Bronchial epithelial cell (primary cell): Measurements from ENCODE around the gene CD180. TPM values are rescaled to one million over a fixed set of nuclear protein-coding genes. Genes with fewer than 3 reads are reported as not detected.

Experiments
- DNase-seq: peaks from one replicate; pipeline ENCODE4 v3.0.0-alpha.2; 2010; ENCODE audit warnings: low read depth
- FAIRE-seq: peaks from 2 replicates; lab custom pipeline; 2011; peaks lifted over from hg19 to GRCh38; lab: Jason Lieb, UNC
- H3K27me3 ChIP-seq: 2 replicates; pipeline ENCODE4 v1.5.1; 2011; ENCODE audit warnings: low read length; ENCODE audit not compliant: control insufficient read depth, insufficient read depth
- H3K36me3 ChIP-seq: 2 replicates; pipeline ENCODE4 v1.5.1; 2011; ENCODE audit warnings: low read length; ENCODE audit not compliant: control insufficient read depth, insufficient read depth
- H3K4me3 ChIP-seq: 2 replicates; pipeline ENCODE4 v1.5.1; 2011; ENCODE audit warnings: mild to moderate bottlenecking, low read depth, low read length, control low read depth
- CTCF ChIP-seq: IDR thresholded peaks from 2 replicates; pipeline ENCODE4 v1.5.1; 2011; ENCODE audit warnings: mild to moderate bottlenecking, moderate library complexity, low read length, control low read depth, inconsistent platforms; ENCODE audit not compliant: insufficient read depth, severe bottlenecking
- total RNA-seq: library from RNA; depleted of rRNA; stranded (reverse); fragments of >200 nt; gene quantifications from 2 replicates; pipeline ENCODE4 v1.2.1, GENCODE V29; 2014

The CD180 gene
- total RNA-seq, 1 donor from 2014 or later, result not detected

- Histone ChIP-seq H3K36me3 (peaks cover 12% of the 10 kb centered on the region), H3K4me3 (no peak overlapping the region), H3K27me3 (no peaks in the 10 kb centered on the region)
- TF ChIP-seq CTCF, result no peak
- DNase-seq (no peak), FAIRE-seq (no peak)
These were observed 66.8 kb downstream of the CD180 start for GRCh38 chr5:67129768-67130167.
